GM23338 (cell line): ENCODE data around the gene CMYA5. TPM values are rescaled to one million over a fixed set of nuclear protein-coding genes. Genes with fewer than 3 reads are reported as not detected.

ENCODE experiments used
- ETS1 ChIP-seq: IDR thresholded peaks from 2 replicates; pipeline ENCODE4 v1.6.1; 2016; ENCODE audit warnings: antibody characterized with exemption
- EZH2 ChIP-seq: fragments of 200-600 bp; sonication (generic); IDR thresholded peaks from one replicate; pipeline ENCODE4 v1.8.0; 2017; ENCODE audit warnings: antibody characterized with exemption, mild to moderate bottlenecking, low read depth; ENCODE audit not compliant: unreplicated experiment
- EZH2phosphoT487 ChIP-seq: fragments of 200-600 bp; sonication (generic); IDR thresholded peaks from one replicate; pipeline ENCODE4 v1.8.1; 2018; ENCODE audit warnings: antibody characterized with exemption; ENCODE audit not compliant: unreplicated experiment
- JUNB ChIP-seq: IDR thresholded peaks from one replicate; pipeline ENCODE4 v1.6.1; 2016; ENCODE audit warnings: antibody characterized with exemption; ENCODE audit not compliant: unreplicated experiment
- NANOG ChIP-seq: IDR thresholded peaks from 2 replicates; pipeline ENCODE4 v1.6.1; 2016; ENCODE audit warnings: antibody characterized with exemption, borderline replicate concordance
- POLR2AphosphoS5 ChIP-seq: IDR thresholded peaks from 2 replicates; pipeline ENCODE4 v1.6.1; 2016; ENCODE audit warnings: antibody characterized with exemption, low read depth
- REST ChIP-seq: IDR thresholded peaks from one replicate; pipeline ENCODE4 v1.6.1; 2018; ENCODE audit warnings: antibody characterized with exemption; ENCODE audit not compliant: unreplicated experiment
- ZNF114 ChIP-seq: fragments of 250-450 bp; sonication (Bioruptor Pico); IDR thresholded peaks from 2 replicates; pipeline ENCODE4 v1.5.0; 2020; ENCODE audit warnings: mild to moderate bottlenecking, moderate library complexity
- ZNF331 ChIP-seq: fragments of 250-450 bp; sonication (Bioruptor Pico); IDR thresholded peaks from 2 replicates; pipeline ENCODE4 v1.5.0; 2020; ENCODE audit warnings: low read depth, mild to moderate bottlenecking, moderate library complexity
- ZNF462 ChIP-seq: fragments of 250-450 bp; sonication (Bioruptor Pico); IDR thresholded peaks from 2 replicates; pipeline ENCODE4 v1.5.0; 2020; ENCODE audit warnings: mild to moderate bottlenecking, moderate library complexity
- polyA plus RNA-seq: library from polyadenylated mRNA; unstranded; fragments of >200 nt; fragmentation: Nextera tagmentation; extraction: Ambion mirVana; gene quantifications from 2 replicates; pipeline ENCODE4 v1.2.1, GENCODE V29; 2016
- total RNA-seq: library from RNA; depleted of rRNA; stranded (reverse); fragments of >200 nt; shearing (Covaris generic); gene quantifications from 2 replicates; pipeline ENCODE4 v1.2.3, GENCODE V29; 2014

The CMYA5 gene
- total and polyA plus RNA-seq, 2 experiments from 2014 or later: 0.45 to 0.49 TPM

- TF ChIP-seq ZNF462 (CRISPR knock-in tag): no peak
- TF ChIP-seq REST: no peak
- TF ChIP-seq NANOG: no peak
- no peak for TF ChIP-seq EZH2
- TF ChIP-seq POLR2AphosphoS5: no peak
- no peak for TF ChIP-seq ETS1
- TF ChIP-seq JUNB: no peak
- no peak for TF ChIP-seq ZNF114
- TF ChIP-seq EZH2phosphoT487: no peak
- no peak for TF ChIP-seq ZNF331 (CRISPR knock-in tag)
Measured at GRCh38 chr5:79716839-79717238, 27.2 kb downstream of the CMYA5 start (continued).
